ENCODE results near the gene LUZP1. TPM values are rescaled to one million over a fixed set of nuclear protein-coding genes. Genes with fewer than 3 reads are reported as not detected.

Gene LUZP1
- total RNA-seq, 1 experiment from 2014 or later: 22.4 TPM

DNA sequence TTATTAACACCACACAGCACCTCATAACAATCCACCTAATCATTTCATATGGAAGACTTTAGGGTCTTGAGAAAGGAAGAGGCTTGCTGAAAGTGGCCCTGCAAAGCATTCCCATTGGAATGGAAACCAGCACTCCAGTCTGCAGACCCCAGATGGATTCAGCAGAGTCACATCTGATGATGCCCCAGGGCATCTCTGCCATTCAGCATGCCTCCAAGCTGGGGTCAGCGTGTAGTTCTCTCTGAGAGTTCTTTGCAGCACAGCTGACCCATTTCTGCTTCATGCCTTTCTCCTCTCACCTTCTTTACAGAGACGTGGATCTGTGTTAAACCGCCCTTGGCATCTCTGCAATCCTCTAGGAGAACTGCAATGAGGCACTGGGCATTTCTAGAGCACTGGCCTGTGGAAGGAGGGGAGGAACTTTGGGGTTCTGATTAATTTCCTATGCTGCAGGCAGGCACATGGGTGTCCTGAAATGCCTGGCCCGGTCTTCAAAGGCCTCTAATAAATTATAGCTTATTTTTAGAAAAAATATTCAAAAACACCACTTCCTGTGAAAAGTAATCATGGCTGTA is 2.6 kb upstream of the LUZP1 start:
- POLR2A ChIA-PET: interaction anchor here (0.7 kb wide), 1 partner anchor 83 kb away, joined by 3 read pairs; no protein-coding TSS in a partner anchor
- no TSS peak for BruUV-seq (replicated peaks)
- no peak overlapping the region for H3K9ac ChIP-seq (ENCODE audit: low read length)
- no peaks in the 10 kb centered on the region for H3K27me3 ChIP-seq (ENCODE audit: insufficient read depth, low read length)
- no peak overlapping the region for H3K4me3 ChIP-seq (replicated peaks in 1 of 2; ENCODE audit: low read depth in 1 of 2, low read length in 2 of 2)
- intact Hi-C loops (cut with micrococcal nuclease): no loop called here
- no peak for DNase-seq (ENCODE audit: low read depth, low spot score)
- H2AFZ ChIP-seq (ENCODE audit: low read depth, low read length, poor library complexity, severe bottlenecking): no peak overlapping the region
- TF ChIP-seq REST (IDR thresholded peaks at IDR 0.05; ENCODE audit: low read depth): no peak
- no peak for TF ChIP-seq ZFX (IDR thresholded peaks at IDR 0.05)
- TF ChIP-seq POLR2AphosphoS5 (IDR thresholded peaks at IDR 0.05; ENCODE audit: low read depth, low read length): no peak
- no peak for TF ChIP-seq FOSL1 (IDR thresholded peaks at IDR 0.05; ENCODE audit: low read depth)
- no peak for TF ChIP-seq CBX3 (IDR thresholded peaks at IDR 0.05; ENCODE audit: low read depth)
- TF ChIP-seq SIN3A (IDR thresholded peaks at IDR 0.05; ENCODE audit: low read depth): no peak
- no peak for TF ChIP-seq ELF1 (IDR thresholded peaks at IDR 0.05; ENCODE audit: borderline replicate concordance, low read depth)
- TF ChIP-seq EZH2 (IDR thresholded peaks at IDR 0.05): no peak
- TF ChIP-seq, protein P1, sequence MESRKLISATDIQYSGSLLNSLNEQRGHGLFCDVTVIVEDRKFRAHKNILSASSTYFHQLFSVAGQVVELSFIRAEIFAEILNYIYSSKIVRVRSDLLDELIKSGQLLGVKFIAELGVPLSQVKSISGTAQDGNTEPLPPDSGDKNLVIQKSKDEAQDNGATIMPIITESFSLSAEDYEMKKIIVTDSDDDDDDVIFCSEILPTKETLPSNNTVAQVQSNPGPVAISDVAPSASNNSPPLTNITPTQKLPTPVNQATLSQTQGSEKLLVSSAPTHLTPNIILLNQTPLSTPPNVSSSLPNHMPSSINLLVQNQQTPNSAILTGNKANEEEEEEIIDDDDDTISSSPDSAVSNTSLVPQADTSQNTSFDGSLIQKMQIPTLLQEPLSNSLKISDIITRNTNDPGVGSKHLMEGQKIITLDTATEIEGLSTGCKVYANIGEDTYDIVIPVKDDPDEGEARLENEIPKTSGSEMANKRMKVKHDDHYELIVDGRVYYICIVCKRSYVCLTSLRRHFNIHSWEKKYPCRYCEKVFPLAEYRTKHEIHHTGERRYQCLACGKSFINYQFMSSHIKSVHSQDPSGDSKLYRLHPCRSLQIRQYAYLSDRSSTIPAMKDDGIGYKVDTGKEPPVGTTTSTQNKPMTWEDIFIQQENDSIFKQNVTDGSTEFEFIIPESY (IDR thresholded peaks at IDR 0.05; ENCODE audit: extremely low read depth, insufficient replicate concordance, low read length): no peak
- TF ChIP-seq EGR1 (IDR thresholded peaks at IDR 0.05; ENCODE audit: low read depth): no peak
- no peak for ATAC-seq
- no peaks in the 10 kb centered on the region for H3K9me3 ChIP-seq (ENCODE audit: control insufficient read depth in 1 of 2, insufficient read depth in 1 of 2, low read depth in 1 of 2, low read length in 2 of 2)
- no peak overlapping the region for H3K4me2 ChIP-seq (ENCODE audit: low read length)
- H3K79me2 ChIP-seq (ENCODE audit: insufficient read depth, low read length): peaks cover 16% of the 10 kb centered on the region
- RAD21 ChIA-PET (ENCODE audit: low non-redundant PET in 1 of 2, low total read pairs in 2 of 2, uncharacterized antibody in 2 of 2, unreplicated experiment in 2 of 2): no interaction called here
- CTCF ChIA-PET: interaction anchor here (1.2 kb wide), 1 partner anchor 14 kb away, joined by 3 read pairs; no protein-coding TSS in a partner anchor
- peaks cover 8 to 26% of the 10 kb centered on the region in 2 experiments for H3K4me1 ChIP-seq (ENCODE audit: control insufficient read depth in 1 of 2, insufficient read depth in 2 of 2, low read length in 2 of 2)
- H3K36me3 ChIP-seq (ENCODE audit: control insufficient read depth in 1 of 2, insufficient read depth in 2 of 2, low read length in 2 of 2): no peaks in the 10 kb centered on the region
- H3K27ac ChIP-seq (ENCODE audit: low read depth, low read length): no peak overlapping the region
- peaks cover 5% of the 10 kb centered on the region; the same call in 1 of the 2 replicates for H4K20me1 ChIP-seq (ENCODE audit: insufficient read depth)
- 0 out of 2 replicates have a peak, but pooled peaks cover 4% of the 10 kb centered on the region for H3K9me2 ChIP-seq (ENCODE audit: insufficient read depth)
